Measurements from ENCODE around the gene PCDH19.

GRCh38 chrX:100247826-100248225 is 162.2 kb downstream of the PCDH19 start:
- TF ChIP-seq CTCF (conservative IDR thresholded peaks at IDR 0.05; ENCODE audit: low read depth in 2 of 2) (no peak), POLR2AphosphoS5 (IDR thresholded peaks at IDR 0.05; ENCODE audit: low read depth) (no peak), EZH2 (IDR thresholded peaks at IDR 0.05; ENCODE audit: low read depth, unreplicated experiment) (no peak), EZH2phosphoT487 (IDR thresholded peaks at IDR 0.05; ENCODE audit: unreplicated experiment) (no peak), CREB1 (CRISPR knock-in tag; IDR thresholded peaks at IDR 0.05; ENCODE audit: low read depth) (no peak), ZNF331 (CRISPR knock-in tag; IDR thresholded peaks at IDR 0.05; ENCODE audit: low read depth) (no peak), REST (IDR thresholded peaks at IDR 0.05; ENCODE audit: unreplicated experiment) (no peak), ETS1 (IDR thresholded peaks at IDR 0.05) (no peak), STAT1 (IDR thresholded peaks at IDR 0.05; ENCODE audit: unreplicated experiment) (no peak), JUNB (IDR thresholded peaks at IDR 0.05; ENCODE audit: unreplicated experiment) (no peak)
